ENCODE measurements around the gene C1QTNF8. TPM values are rescaled to one million over a fixed set of nuclear protein-coding genes. Genes with fewer than 3 reads are reported as not detected.

Gene C1QTNF8
- total and polyA plus RNA-seq, 4 donors, result not detected

- Histone ChIP-seq H3K27me3 (ENCODE audit: control insufficient read depth in 4 of 4, insufficient read depth in 4 of 4, low read length in 3 of 4) (peaks cover 0 to 13% (median 0%) of the 10 kb centered on the region in 4 donors), H3K4me3 (ENCODE audit: low read depth in 1 of 3, low read length in 3 of 3) (no peak overlapping the region), H3K4me1 (ENCODE audit: control insufficient read depth in 4 of 4, insufficient read depth in 4 of 4, low read length in 3 of 4) (peaks cover 23 to 53% (median 34%) of the 10 kb centered on the region in 4 donors), H3K27ac (ENCODE audit: low read depth in 1 of 2, low read length in 2 of 2) (no peak overlapping the region), H3K9me3 (ENCODE audit: control insufficient read depth in 4 of 4, low read length in 3 of 4) (peaks cover 0 to 4% (median 1%) of the 10 kb centered on the region in 4 donors), H3K9ac (ENCODE audit: low read depth in 1 of 2, low read length in 2 of 2) (no peak overlapping the region), H3K36me3 (ENCODE audit: control insufficient read depth in 4 of 4, insufficient read depth in 3 of 4, low read depth in 1 of 4, low read length in 3 of 4) (no peaks in the 10 kb centered on the region)
- TF ChIP-seq NR2F2 (IDR thresholded peaks at IDR 0.05), result no peak
- TF ChIP-seq JUND (IDR thresholded peaks at IDR 0.05), result no peak
- no peak for TF ChIP-seq GABPA (IDR thresholded peaks at IDR 0.05 in 1 of 2, conservative IDR thresholded peaks at IDR 0.05 in 1 of 2)
- WGBS, result 96% methylated on average over 43 of the region's 43 CpGs
- no peak for DNase-seq (ENCODE audit: low spot score)
Measured at GRCh38 chr16:1079341-1079740, 16.7 kb downstream of the C1QTNF8 start.

- peaks cover 0 to 17% (median 0%) of the 10 kb centered on the region in 4 donors for H3K27me3 ChIP-seq (ENCODE audit: control insufficient read depth in 4 of 4, insufficient read depth in 4 of 4, low read length in 3 of 4)
- H3K36me3 ChIP-seq (ENCODE audit: control insufficient read depth in 4 of 4, insufficient read depth in 3 of 4, low read depth in 1 of 4, low read length in 3 of 4), result no peaks in the 10 kb centered on the region
- H3K27ac ChIP-seq (ENCODE audit: low read depth in 1 of 2, low read length in 2 of 2), result peak overlapping the region in 1 of 2 donors; percentile 7
- no peak for DNase-seq (ENCODE audit: low spot score)
- no peak overlapping the region for H3K9ac ChIP-seq (ENCODE audit: low read depth in 1 of 2, low read length in 2 of 2)
- peaks cover 23 to 53% (median 34%) of the 10 kb centered on the region in 4 donors for H3K4me1 ChIP-seq (ENCODE audit: control insufficient read depth in 4 of 4, insufficient read depth in 4 of 4, low read length in 3 of 4)
- no peak overlapping the region for H3K4me3 ChIP-seq (ENCODE audit: low read depth in 1 of 3, low read length in 3 of 3)
- TF ChIP-seq CTCF (IDR thresholded peaks at IDR 0.05; ENCODE audit: low read depth, low read length, missing input control) (no peak), NR2F2 (IDR thresholded peaks at IDR 0.05) (no peak), REST (IDR thresholded peaks at IDR 0.05) (no peak), ZBTB33 (IDR thresholded peaks at IDR 0.05) (no peak), SP1 (IDR thresholded peaks at IDR 0.05) (no peak), RXRA (IDR thresholded peaks at IDR 0.05) (peak in 1 of 2 donors; percentile 53), EGR1 (IDR thresholded peaks at IDR 0.05; ENCODE audit: low read depth in 2 of 2) (no peak), MAX (IDR thresholded peaks at IDR 0.05) (no peak), GABPA (IDR thresholded peaks at IDR 0.05 in 1 of 2, conservative IDR thresholded peaks at IDR 0.05 in 1 of 2) (peak in 1 of 2 donors; percentile 38), YY1 (IDR thresholded peaks at IDR 0.05) (no peak), TAF1 (conservative IDR thresholded peaks at IDR 0.05) (no peak), RAD21 (IDR thresholded peaks at IDR 0.05) (no peak), FOXA1 (IDR thresholded peaks at IDR 0.05) (peak; percentile 84), HNF4G (IDR thresholded peaks at IDR 0.05) (no peak), ATF3 (IDR thresholded peaks at IDR 0.05) (no peak), FOXA2 (IDR thresholded peaks at IDR 0.05) (peak; percentile 77), JUND (IDR thresholded peaks at IDR 0.05) (peak; percentile 64 to 93), HNF4A (conservative IDR thresholded peaks at IDR 0.05) (peak in 1 of 2 donors; percentile 24)
- WGBS, result 34% methylated on average over 28 of the region's 28 CpGs
- no peaks in the 10 kb centered on the region for H3K9me3 ChIP-seq (ENCODE audit: control insufficient read depth in 4 of 4, low read length in 3 of 4)
Measured at GRCh38 chr16:1078579-1079021, 17.4 kb downstream of the C1QTNF8 start.

Data from liver (tissue), 9 donors.